ENCODE measurements around the gene RIOK3. TPM values are rescaled to one million over a fixed set of nuclear protein-coding genes. Genes with fewer than 3 reads are reported as not detected.

RIOK3 gene
- total and polyA plus RNA-seq, 7 donors, result 59.6 to 116 (median 88.3) TPM

- intact Hi-C loops (cut with DNase I), result loop anchor here in 1 of 2 donors (5.0 kb wide), 1 partner anchor 280 kb away; no protein-coding TSS in a partner anchor
- 51 to 59% (median 55%) methylated on average over 3 of the region's 3 CpGs for WGBS, 3 donors
- DNase-seq, result no peak
- no peak overlapping the region for H3K27ac ChIP-seq
- ATAC-seq, result no peak
- no peaks in the 10 kb centered on the region for H3K4me1 ChIP-seq
- TF ChIP-seq CTCF (IDR thresholded peaks at IDR 0.05), result no peak
- H3K36me3 ChIP-seq (ENCODE audit: insufficient read depth in 1 of 2, low read depth in 1 of 2), result no peaks in the 10 kb centered on the region
- H3K4me3 ChIP-seq, result no peak overlapping the region
- no peaks in the 10 kb centered on the region for H3K27me3 ChIP-seq (ENCODE audit: insufficient read depth in 3 of 3, low read length in 2 of 3)
- H3K9me3 ChIP-seq, result no peaks in the 10 kb centered on the region
Observed at GRCh38 chr18:23412351-23412964, 40.6 kb upstream of the RIOK3 start.

GRCh38 chr18:23415515-23415914 is 37.6 kb upstream of the RIOK3 start:
- no peak for DNase-seq
- TF ChIP-seq CTCF (IDR thresholded peaks at IDR 0.05), result no peak
- H3K27me3 ChIP-seq (ENCODE audit: insufficient read depth in 3 of 3, low read length in 2 of 3), result no peaks in the 10 kb centered on the region
- H3K27ac ChIP-seq, result no peak overlapping the region
- 59 to 73% (median 69%) methylated on average over 4 of the region's 4 CpGs for WGBS, 3 donors
- H3K4me3 ChIP-seq, result no peak overlapping the region
- H3K4me1 ChIP-seq, result no peaks in the 10 kb centered on the region
- ATAC-seq, result no peak
- no peaks in the 10 kb centered on the region for H3K9me3 ChIP-seq
- H3K36me3 ChIP-seq (ENCODE audit: insufficient read depth in 1 of 2, low read depth in 1 of 2), result no peaks in the 10 kb centered on the region
- intact Hi-C loops (cut with DNase I), result no loop called here

- no peak overlapping the region for H3K4me3 ChIP-seq
- no peaks in the 10 kb centered on the region for H3K36me3 ChIP-seq (ENCODE audit: insufficient read depth in 1 of 2, low read depth in 1 of 2)
- WGBS, 3 donors, result 38 to 51% (median 47%) methylated on average over 3 of the region's 3 CpGs
- no peaks in the 10 kb centered on the region for H3K9me3 ChIP-seq
- no peak for TF ChIP-seq CTCF (IDR thresholded peaks at IDR 0.05)
- no peak overlapping the region for H3K27ac ChIP-seq
- ATAC-seq (no peak), DNase-seq (no peak)
- intact Hi-C loops (cut with DNase I), result no loop called here
- H3K4me1 ChIP-seq, result no peaks in the 10 kb centered on the region
- H3K27me3 ChIP-seq (ENCODE audit: insufficient read depth in 3 of 3, low read length in 2 of 3), result no peaks in the 10 kb centered on the region
Observed at GRCh38 chr18:23416298-23416697, 36.8 kb upstream of the RIOK3 start.

- DNase-seq (no peak), ATAC-seq (no peak)
- peaks cover 4% of the 10 kb centered on the region for H3K4me1 ChIP-seq
- H3K4me3 ChIP-seq, result no peak overlapping the region
- H3K27ac ChIP-seq, result no peak overlapping the region
- WGBS, 3 donors, result 94 to 100% (median 100%) methylated on average over 1 of the region's 1 CpG
- H3K27me3 ChIP-seq (ENCODE audit: insufficient read depth in 3 of 3, low read length in 2 of 3), result no peaks in the 10 kb centered on the region
- no peak for TF ChIP-seq CTCF (IDR thresholded peaks at IDR 0.05)
- intact Hi-C loops (cut with DNase I), result no loop called here
- no peaks in the 10 kb centered on the region for H3K36me3 ChIP-seq (ENCODE audit: insufficient read depth in 1 of 2, low read depth in 1 of 2)
- H3K9me3 ChIP-seq, result no peaks in the 10 kb centered on the region
Observed at GRCh38 chr18:23421277-23421676, 31.8 kb upstream of the RIOK3 start.
